GM13977 (cell line): Measurements from ENCODE around the gene DNAJC3.

ENCODE experiments used
- DNase-seq: peaks from one replicate; pipeline ENCODE4 v3.0.0; 2012; ENCODE audit warnings: low spot score
- CTCF ChIP-seq: IDR thresholded peaks from 2 replicates; pipeline ENCODE4 v1.5.1; 2012; ENCODE audit warnings: mild to moderate bottlenecking, control low read depth; ENCODE audit not compliant: insufficient read depth; ENCODE audit errors: extremely low read depth, missing control alignments
- in situ Hi-C: fragments of 300-500 bp; cut with MboI; formaldehyde crosslinking; loops from one replicate; pipeline ENCODE4 v1.12.0; 2022; ENCODE audit warnings: low sequenced_read_pairs, low pct_unique_long_range_greater_than_20kb, mixed read lengths, inconsistent platforms; ENCODE audit not compliant: unreplicated experiment

DNAJC3 gene

DNA sequence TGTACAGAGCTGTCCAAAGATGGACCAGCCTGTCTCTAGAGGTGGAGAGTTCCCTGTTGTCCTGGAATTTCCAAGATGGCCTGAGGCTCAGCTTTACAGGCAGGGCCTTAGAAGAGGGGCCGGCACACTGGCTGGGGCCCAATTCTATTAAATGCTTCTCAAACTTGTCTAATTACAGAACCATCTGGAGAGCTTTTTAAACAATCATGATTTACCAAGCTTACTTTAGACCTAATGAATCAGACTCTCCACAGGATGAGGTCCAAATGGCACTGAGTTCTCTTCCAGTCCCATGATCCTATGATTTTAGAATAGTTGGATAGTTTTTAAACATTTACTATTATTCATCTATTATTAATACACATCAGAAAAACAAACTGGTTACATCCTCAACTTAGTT is 123.5 kb downstream of the DNAJC3 start:
- in situ Hi-C loops = no loop called here
- DNase-seq = no peak
- no peak for TF ChIP-seq CTCF

GRCh38 chr13:95801825-95802224 is 124.9 kb downstream of the DNAJC3 start:
- no peak for DNase-seq
- TF ChIP-seq CTCF = no peak
- in situ Hi-C loops = no loop called here

DNA sequence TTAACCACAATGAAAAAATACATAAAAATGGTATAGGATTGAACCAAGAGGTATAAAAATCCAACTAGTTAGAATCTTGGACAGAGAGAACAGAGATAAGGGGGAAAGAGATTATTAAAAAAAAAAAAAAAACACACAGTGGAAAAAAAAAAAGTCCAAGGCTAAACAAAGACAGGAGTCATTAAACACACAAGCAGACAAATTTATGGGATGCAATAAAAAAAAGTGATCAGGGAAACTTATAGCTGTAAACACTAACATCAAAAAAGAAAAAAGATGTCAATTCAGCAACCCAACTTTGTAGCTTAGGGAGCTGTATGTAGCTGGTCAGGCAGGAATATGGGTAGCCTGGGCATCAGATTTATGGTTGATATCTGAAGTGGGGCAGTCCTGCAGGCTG is 129.0 kb downstream of the DNAJC3 start:
- DNase-seq = no peak
- in situ Hi-C loops = no loop called here
- no peak for TF ChIP-seq CTCF

DNA sequence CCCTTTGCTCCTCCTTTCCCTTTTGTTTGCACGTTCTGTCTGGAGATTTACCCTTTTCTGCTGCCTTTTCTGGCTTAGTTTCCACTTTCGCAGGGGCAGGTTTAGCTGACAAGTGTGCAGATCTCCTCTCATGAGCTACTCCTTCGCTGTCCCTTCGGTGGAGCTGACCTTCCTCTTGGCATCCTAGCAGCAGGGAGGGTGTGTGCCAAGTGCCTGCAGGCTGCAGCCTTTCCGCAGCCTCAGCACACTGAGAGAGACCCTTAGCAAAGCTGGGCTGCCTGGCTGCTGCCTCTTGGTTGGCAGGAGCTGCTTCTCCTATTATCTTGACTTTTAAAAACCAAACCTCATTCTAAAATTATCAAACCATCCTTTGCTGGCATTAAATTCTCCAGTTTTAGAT is 132.5 kb downstream of the DNAJC3 start:
- TF ChIP-seq CTCF = no peak
- in situ Hi-C loops = no loop called here
- DNase-seq = no peak

DNA sequence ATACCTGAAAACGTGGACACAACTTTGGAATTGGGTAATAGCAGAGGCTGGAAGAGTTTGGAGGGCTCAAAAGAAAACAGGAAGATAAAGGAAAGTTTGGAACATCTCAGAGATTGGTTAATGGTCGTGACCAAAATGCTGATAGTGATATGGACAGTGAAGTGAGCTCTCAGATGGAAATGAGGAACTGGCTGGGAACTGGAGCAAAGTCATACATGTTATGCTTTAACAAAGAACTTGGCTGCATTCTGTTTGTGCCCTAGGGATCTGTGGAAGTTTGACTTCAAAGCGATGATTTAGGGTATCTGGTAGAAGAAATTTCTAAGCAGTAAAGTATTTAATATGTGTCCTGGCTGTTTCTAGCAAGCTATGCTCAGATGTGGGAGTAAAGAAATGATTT is 136.2 kb downstream of the DNAJC3 start:
- no peak for TF ChIP-seq CTCF
- in situ Hi-C loops = no loop called here
- DNase-seq = no peak

GRCh38 chr13:95814495-95814894 is 137.6 kb downstream of the DNAJC3 start:
- in situ Hi-C loops = no loop called here
- DNase-seq = no peak
- no peak for TF ChIP-seq CTCF

- no peak for DNase-seq
- in situ Hi-C loops = no loop called here
- TF ChIP-seq CTCF = no peak
Observed at GRCh38 chr13:95822303-95822702, 145.4 kb downstream of the DNAJC3 start.
